ENCODE measurements around the gene TNFRSF6B. TPM values are rescaled to one million over a fixed set of nuclear protein-coding genes. Genes with fewer than 3 reads are reported as not detected.

The TNFRSF6B gene
- total RNA-seq, 2 donors from 2014 or later: not detected

- Histone ChIP-seq H3K4me1 (ENCODE audit: control insufficient read depth, insufficient read depth, low read length) (peaks cover 4% of the 10 kb centered on the region), H3K27ac (ENCODE audit: low read depth, low read length) (peak overlapping the region; percentile 38)
- H3K27ac Mint-ChIP-seq: peak overlapping the region; percentile 95
Observed at GRCh38 chr20:63657260-63657936, 39.1 kb upstream of the TNFRSF6B start.

DNA sequence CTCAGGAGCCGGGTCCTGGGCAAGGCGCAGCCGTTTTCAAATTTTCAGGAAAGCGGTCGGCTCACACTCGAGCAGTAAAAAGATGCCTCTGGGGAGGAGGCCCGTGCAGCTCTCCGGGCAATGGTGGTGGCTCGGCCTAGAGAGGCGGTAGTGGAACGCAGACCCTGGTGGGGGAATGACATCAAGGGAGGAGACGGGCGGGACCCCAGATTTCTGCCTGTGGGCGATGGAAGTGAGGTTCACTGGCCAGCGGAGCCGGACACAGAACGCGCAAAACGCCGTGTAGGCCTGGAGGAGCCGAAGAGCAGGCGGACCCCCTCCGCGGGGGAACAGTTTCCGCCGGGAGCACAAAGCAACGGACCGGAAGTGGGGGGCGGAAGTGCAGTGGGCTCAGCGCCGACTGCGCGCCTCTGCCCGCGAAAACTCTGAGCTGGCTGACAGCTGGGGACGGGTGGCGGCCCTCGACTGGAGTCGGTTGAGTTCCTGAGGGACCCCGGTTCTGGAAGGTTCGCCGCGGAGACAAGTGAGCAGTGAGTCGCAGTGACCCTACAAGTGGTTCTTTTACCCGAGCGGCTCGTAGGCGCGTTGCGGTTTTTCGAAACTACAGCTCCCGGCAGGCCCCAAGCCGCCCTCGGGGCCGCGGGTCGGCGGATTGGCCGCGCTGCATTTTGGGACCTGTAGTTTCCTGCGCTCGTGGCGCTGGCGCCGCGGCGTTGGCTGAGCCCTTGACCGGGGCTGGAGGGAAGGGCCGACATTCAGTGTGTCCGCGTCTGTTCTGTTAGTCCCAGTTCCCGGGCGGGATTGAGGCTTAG, 38.3 kb upstream of the TNFRSF6B start, which contains the start of gene RTEL1:
TSS of gene RTEL1 (plus strand) at position 376 of the 812 bp plus-strand sequence. CDS start 1,091 bp downstream, outside the sequence.
- Histone ChIP-seq H3K9me3 (ENCODE audit: control insufficient read depth, low read length) (no peaks in the 10 kb centered on the region), H3K4me1 (ENCODE audit: control insufficient read depth, insufficient read depth, low read length) (peaks cover 4% of the 10 kb centered on the region), H3K27me3 (ENCODE audit: control insufficient read depth, insufficient read depth, low read length, poor library complexity, severe bottlenecking) (no peaks in the 10 kb centered on the region), H3K4me3 (ENCODE audit: low read length) (peak within 1 kb of the TSS; percentile 91), H3K27ac (ENCODE audit: low read depth, low read length) (peak within 1 kb of the TSS; percentile 38), H3K9ac (ENCODE audit: extremely low read depth, low read length, poor library complexity, severe bottlenecking) (peak within 1 kb of the TSS; percentile 52), H3K36me3 (ENCODE audit: control insufficient read depth, insufficient read depth, low read length) (peaks cover 19% of the 10 kb centered on the region)
- Mint-ChIP-seq H3K27me3 (ENCODE audit: insufficient read depth) (peaks cover 1% of the 10 kb centered on the region), H3K9me3 (no peaks in the 10 kb centered on the region), H3K27ac (peak within 1 kb of the TSS; percentile 95), H3K4me3 (peak within 1 kb of the TSS; percentile 90), H3K36me3 (ENCODE audit: low read depth) (peaks cover 11% of the 10 kb centered on the region), H3K4me1 (peaks cover 9% of the 10 kb centered on the region)
- WGBS, 2 experiments (ENCODE audit: insufficient coverage in 1 of 2, insufficient read length in 1 of 2): 8 to 11% methylated on average over 46 to 73 of the region's 73 CpGs
- no peak for TF ChIP-seq CTCF (conservative IDR thresholded peaks at IDR 0.05)
- DNase-seq: peak; percentile 96

More at GRCh38 chr20:63657260-63657936, 39.1 kb upstream of the TNFRSF6B start:
- H3K36me3 ChIP-seq (ENCODE audit: control insufficient read depth, insufficient read depth, low read length): peaks cover 19% of the 10 kb centered on the region
- peaks cover 9% of the 10 kb centered on the region for H3K4me1 Mint-ChIP-seq
- H3K9me3 ChIP-seq (ENCODE audit: control insufficient read depth, low read length): no peaks in the 10 kb centered on the region
- H3K4me3 ChIP-seq (ENCODE audit: low read length): peak overlapping the region; percentile 91
- H3K9me3 Mint-ChIP-seq: no peaks in the 10 kb centered on the region
- H3K4me3 Mint-ChIP-seq: peak overlapping the region; percentile 90
- peak overlapping the region; percentile 52 for H3K9ac ChIP-seq (ENCODE audit: extremely low read depth, low read length, poor library complexity, severe bottlenecking)
- H3K27me3 ChIP-seq (ENCODE audit: control insufficient read depth, insufficient read depth, low read length, poor library complexity, severe bottlenecking): peaks cover 4% of the 10 kb centered on the region
- DNase-seq: no peak
- peaks cover 1% of the 10 kb centered on the region for H3K27me3 Mint-ChIP-seq (ENCODE audit: insufficient read depth)
- WGBS, 2 experiments (ENCODE audit: insufficient coverage in 1 of 2, insufficient read length in 1 of 2): 85 to 93% methylated on average over 27 to 31 of the region's 31 CpGs
- TF ChIP-seq CTCF (conservative IDR thresholded peaks at IDR 0.05): no peak
- peaks cover 8% of the 10 kb centered on the region for H3K36me3 Mint-ChIP-seq (ENCODE audit: low read depth)

DNA sequence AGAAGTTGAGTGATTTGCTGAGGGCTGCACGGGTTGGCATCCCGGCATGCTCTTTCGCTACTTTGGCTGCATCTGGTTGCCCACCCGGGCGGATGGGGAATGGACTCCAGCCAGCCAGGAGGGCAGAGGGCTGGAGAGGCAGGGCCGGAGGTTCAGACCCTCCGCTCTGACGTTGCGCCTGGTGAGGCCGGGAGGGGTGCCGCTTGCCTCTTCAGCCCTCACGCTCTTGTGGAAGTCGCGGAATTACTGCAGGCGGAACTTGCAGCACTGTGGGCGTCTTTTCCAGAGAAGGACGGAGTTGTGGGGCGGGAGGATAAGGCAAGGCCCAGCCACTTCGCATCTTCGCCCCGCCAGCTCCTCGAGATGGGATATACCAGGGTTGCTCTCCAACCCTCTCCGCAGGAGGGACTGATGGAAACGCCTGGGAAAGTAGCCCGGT, 37.7 kb upstream of the TNFRSF6B start:
- Mint-ChIP-seq H3K4me1 (peaks cover 8% of the 10 kb centered on the region), H3K27me3 (ENCODE audit: insufficient read depth) (peaks cover 1% of the 10 kb centered on the region), H3K9me3 (no peaks in the 10 kb centered on the region), H3K27ac (peak overlapping the region; percentile 95), H3K36me3 (ENCODE audit: low read depth) (peaks cover 11% of the 10 kb centered on the region), H3K4me3 (peak overlapping the region; percentile 90)
- TF ChIP-seq CTCF (conservative IDR thresholded peaks at IDR 0.05): no peak
- no peaks in the 10 kb centered on the region for H3K27me3 ChIP-seq (ENCODE audit: control insufficient read depth, insufficient read depth, low read length, poor library complexity, severe bottlenecking)
- H3K4me1 ChIP-seq (ENCODE audit: control insufficient read depth, insufficient read depth, low read length): peaks cover 4% of the 10 kb centered on the region
- no peak overlapping the region for H3K27ac ChIP-seq (ENCODE audit: low read depth, low read length)
- H3K9ac ChIP-seq (ENCODE audit: extremely low read depth, low read length, poor library complexity, severe bottlenecking): peak overlapping the region; percentile 52
- H3K4me3 ChIP-seq (ENCODE audit: low read length): peak overlapping the region; percentile 91
- no peak for DNase-seq
- WGBS, 2 experiments (ENCODE audit: insufficient coverage in 1 of 2, insufficient read length in 1 of 2): 8 to 14% methylated on average over 17 to 25 of the region's 25 CpGs
- H3K36me3 ChIP-seq (ENCODE audit: control insufficient read depth, insufficient read depth, low read length): peaks cover 19% of the 10 kb centered on the region
- H3K9me3 ChIP-seq (ENCODE audit: control insufficient read depth, low read length): no peaks in the 10 kb centered on the region

All from endodermal cell (in vitro differentiated cells).